HG02852 (cell line): ENCODE data around the gene MASP1.

Experiments used
- ATAC-seq: cut with Tn5 transposase; IDR thresholded peaks from one replicate; pipeline ENCODE4 v1.9.1; 2021; ENCODE audit warnings: mild to moderate bottlenecking, moderate library complexity; ENCODE audit not compliant: unreplicated experiment

MASP1 gene

GRCh38 chr3:187295316-187296034, 3.9 kb upstream of the MASP1 start:
- ATAC-seq, result no peak

DNA sequence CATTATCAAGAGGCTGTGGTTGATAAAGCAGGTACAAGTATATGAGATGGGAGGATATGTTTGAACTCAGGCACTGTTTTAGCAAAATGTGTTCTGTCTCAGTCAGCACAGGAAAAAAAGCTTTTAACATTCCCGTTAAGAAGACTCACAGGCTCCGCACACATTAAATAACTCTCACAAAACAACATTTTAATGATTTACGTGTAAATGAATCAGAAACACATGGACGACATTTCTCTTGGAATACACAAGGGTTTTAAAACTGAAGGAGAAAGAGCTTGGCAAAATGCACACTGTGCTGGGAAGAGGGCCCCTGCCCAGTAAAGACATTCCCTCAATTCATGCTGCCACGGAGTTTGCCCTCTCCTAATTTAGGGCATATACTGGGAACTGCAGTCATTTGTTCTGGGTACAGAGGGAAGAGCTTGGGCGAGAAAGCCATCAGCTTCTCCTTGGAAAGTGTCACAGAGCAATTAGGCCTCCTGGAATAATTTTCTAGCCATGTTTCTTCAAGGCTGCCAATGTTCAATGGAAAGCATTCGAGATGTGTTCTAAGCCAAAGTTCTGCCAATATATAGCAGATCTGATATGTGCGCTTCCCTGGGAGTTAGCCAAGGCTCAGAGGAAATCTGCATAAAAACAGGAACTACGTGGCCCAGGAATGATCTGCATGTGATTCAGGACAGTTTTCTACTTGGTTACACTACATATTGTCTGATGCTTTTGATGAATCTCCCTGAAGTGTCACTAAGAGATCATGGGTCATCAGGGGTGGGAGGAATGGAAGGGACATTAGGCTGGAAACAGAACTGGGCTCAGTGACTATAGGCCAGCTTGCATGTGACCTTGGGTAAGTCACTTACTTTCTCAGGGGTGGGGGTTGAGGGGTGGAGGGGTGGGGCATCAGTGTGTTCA, 2.2 kb upstream of the MASP1 start:
- no peak for ATAC-seq

- ATAC-seq, result no peak
Observed at GRCh38 chr3:187292631-187293515, 1.3 kb upstream of the MASP1 start.

DNA sequence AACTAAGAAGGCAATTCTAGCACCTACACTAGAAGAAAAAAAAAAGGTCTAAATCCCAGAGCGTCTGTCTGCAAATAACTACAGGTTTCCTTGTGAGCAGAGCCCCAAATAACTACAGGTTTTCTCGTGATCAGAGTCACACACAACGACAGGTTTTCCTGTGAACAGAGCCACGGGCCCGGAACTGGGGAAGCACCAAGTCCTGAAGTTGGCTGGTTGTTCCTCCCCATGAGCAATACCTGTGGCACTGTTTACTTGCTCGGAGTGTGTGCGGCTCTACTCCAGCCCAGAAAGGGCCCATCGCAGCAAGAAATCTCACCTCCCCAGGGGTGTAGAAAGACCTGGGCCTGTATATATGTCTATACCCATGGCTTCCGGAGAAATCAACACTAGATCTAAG, 644 bp upstream of the MASP1 start:
- no peak for ATAC-seq

DNA sequence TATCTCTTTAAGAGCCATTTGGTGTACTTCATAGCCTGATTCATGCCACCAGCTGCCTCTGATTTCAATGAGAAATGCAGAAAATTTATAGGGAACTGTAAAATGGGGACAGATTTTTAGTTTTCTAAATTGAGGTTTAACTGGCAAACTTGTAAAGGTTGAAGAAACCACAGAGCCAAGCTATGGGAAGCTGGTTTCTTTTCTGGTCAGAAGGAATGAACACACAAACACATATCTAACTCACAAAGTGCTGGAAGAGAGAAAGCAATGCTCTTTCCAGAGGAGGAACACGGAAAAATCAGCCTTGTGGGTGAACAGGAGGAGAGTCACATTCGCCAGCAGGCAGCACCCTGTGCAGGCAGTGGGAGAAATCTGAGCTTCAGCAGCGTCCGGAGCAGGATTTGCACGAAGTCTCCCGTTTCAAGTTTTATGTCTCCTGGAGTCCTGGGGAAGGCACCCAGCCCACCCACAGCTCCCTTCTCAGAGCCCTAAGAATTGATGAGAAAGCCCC, 481 bp downstream of the MASP1 start:
- no peak for ATAC-seq

GRCh38 chr3:187290503-187290902, 1.0 kb downstream of the MASP1 start:
- ATAC-seq, result no peak

DNA sequence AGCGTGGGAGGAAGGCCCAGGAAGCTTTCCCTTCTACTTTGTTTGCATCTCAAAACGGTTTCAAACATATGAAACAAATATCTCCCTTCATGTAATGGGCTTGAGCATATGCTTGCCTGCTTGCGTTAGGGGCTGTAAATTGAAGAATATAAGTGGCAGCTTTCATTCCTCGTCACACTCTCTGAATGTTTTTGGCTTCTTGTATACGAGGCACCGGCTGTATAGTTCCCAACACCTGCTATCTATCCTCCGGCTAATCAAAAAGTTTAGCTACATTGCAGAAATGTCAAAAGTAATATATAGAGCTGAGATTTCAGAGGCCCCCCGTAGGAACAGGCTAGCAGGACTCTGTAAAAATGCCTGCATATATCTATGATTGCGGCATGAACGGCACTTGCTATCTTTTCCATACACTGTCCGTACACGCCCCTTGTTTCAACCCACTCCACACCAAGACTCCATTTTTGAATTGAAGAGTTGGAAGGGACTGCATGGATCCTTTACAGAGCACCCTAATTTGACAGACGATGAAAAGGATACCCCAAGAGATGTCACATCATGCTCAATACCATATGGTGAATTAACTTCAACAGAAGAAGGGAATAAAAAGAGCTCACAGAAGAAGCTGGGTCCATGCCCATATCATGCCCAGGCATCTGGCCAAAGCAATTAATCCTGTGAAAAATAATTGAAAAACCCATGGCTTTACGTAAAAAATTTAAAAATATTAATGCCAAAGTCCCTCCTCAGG, 2.5 kb downstream of the MASP1 start:
- ATAC-seq, result no peak

GRCh38 chr3:187288131-187288854, 3.2 kb downstream of the MASP1 start:
- no peak for ATAC-seq

DNA sequence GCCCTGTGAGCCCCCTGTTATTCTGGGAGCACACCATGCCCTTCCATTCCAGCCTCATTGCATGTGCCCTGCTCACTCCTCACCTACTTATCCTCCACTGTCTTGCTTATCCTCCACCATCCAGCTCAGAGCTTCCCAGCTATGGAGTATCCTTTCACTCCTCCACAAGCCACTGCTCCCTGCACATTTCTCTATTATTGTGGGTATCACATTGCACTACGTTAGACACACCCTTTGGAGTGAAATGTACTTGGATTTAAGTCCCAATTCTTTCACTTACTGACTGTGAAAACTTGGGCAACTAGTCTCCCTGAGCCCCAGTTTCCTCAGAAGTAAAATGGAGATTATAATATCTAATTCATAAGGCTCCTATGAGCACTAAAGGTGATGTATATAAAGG, 4.3 kb downstream of the MASP1 start:
- no peak for ATAC-seq

DNA sequence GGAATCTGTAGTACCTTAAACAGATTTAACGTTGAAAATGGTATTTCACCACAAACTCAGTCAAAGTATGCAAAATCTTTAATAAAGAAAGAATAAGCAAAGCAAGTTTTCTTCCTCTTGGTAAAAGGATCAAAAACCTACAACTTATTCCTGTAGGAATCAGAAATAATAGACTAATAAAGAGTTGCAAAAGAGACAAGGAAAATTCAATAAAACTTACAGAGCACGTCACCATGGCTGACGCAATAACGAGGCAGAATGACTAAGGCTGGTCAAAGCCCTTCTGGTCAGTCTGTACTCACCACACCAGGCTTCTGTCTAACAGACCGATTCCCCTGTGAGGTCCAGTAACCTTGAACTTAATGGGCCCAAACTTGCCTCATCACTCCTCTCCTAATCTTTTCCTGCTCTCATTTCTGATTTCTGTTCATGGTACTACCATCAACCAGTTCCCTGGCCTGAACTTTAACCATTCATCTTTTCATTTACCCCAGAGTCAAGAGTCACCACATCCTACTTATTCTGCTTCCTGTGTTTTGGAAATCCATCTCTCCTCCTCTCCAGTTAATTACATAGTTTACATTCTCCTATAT, 5.0 kb downstream of the MASP1 start:
- ATAC-seq, result no peak

GRCh38 chr3:187281191-187281714, 10.3 kb downstream of the MASP1 start:
- no peak for ATAC-seq

GRCh38 chr3:187280644-187281043, 10.9 kb downstream of the MASP1 start:
- no peak for ATAC-seq

DNA sequence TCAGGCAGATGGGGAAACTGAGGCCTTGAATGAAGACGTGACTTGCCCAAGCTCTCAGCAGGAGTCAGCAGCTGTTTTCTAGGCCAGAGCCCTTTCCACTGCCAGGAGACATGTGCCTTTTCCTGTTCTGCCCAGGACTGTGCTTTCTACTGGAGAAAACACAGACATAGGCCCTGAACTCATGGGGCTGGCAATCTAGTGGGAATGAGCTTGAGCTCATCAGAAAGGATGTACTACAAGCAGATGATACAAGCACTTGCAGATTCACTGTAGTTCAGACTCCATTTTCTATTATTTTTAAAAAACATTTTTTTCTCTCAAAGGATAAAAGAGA, 14.4 kb downstream of the MASP1 start:
- no peak for ATAC-seq

- ATAC-seq, result no peak
Observed at GRCh38 chr3:187276397-187277128, 15.0 kb downstream of the MASP1 start.

DNA sequence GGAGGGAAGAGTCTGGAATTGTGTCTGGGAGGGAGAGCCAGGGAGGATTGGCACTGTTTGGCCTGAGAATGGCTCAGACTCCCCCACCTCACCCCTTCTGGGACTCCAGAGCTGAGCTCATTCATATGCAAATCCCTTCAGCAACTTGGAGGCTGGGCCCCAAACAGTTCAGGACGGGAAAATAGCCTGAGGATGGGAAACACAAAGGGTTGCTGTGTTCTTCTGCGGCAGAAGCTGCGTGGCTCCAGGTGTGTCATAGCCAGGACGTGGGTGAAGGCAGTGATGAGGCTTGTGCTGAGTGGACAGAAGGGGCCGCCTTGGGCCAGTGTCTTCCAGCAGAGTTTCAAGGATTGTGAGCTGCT, 16.6 kb downstream of the MASP1 start:
- no peak for ATAC-seq

DNA sequence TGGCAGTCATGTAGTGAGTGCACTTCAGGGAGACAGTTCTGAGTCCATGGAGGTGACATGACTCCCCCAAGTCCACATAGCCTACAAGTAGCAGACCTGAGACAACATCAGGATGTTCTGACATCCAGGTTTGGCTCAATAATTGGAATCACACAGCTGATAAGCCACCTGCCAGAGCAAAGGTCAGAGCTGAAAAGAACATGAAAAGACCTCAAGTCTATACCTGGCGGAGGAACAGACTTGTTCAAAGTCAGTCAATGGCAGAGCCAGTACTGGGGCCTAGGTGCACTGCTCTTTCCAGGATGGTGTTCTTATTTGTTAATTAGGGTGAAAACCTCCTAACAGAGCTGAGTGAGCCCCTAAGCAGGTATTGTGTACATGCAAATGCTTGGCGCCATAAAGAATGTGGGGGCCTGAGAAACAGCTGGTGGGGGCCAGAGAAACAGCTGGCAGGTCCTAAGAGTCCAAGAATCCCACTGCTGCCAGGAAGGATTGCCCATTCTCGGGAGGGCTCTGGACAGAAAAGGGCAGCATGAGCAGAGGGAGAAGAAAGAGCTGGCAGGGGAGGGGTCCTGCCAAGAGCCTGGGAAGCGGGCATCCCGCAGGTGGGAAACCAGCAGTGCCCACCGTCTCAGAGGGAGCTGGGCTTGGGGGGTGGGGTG, 17.1 kb downstream of the MASP1 start:
- no peak for ATAC-seq

GRCh38 chr3:187271582-187271981, 20.0 kb downstream of the MASP1 start:
- ATAC-seq, result no peak

DNA sequence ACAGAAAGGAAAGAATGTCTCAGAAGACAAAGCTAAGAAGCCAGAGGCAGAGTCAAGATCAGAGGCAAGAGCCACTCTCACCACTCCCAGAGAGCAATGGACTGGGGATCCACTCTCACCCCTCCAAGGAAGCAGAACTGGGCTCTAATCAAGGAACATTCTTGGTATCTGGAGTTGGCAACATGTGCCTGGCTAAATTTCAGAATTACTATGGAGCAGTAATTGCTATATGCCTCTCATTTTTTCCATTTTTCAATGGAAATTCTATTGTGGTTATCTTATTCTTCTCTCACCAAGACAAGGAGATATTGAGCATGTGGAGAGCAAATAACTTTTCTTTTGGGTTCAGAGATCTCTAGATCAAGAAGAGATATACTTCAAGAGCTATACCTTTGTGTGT, 22.1 kb downstream of the MASP1 start:
- ATAC-seq, result no peak
